ENCODE results near the gene UBXN2A. TPM values are rescaled to one million over a fixed set of nuclear protein-coding genes. Genes with fewer than 3 reads are reported as not detected.

Gene UBXN2A
- total and polyA plus RNA-seq, 2 of the 8 experiments (the other 6 are each of a cell fraction or from before 2014, with no cell fraction given): 3.6 to 20.4 TPM

GRCh38 chr2:23993736-23994269, 53.5 kb downstream of the UBXN2A start:
- 93% methylated on average over 8 of the region's 8 CpGs; no CpG with 5 or more reads in 1 of the 2 experiments for WGBS, 2 experiments (ENCODE audit: extremely low coverage in 1 of 2, insufficient coverage in 1 of 2, insufficient read length in 1 of 2, insufficient replicate concordance in 2 of 2, low coverage in 1 of 2, low lambda C conversion rate in 2 of 2, missing lambda C conversion rate in 1 of 2)
- no peak overlapping the region for H3K18ac ChIP-seq (ENCODE audit: extremely low read depth, low read length)
- H2AFZ ChIP-seq (ENCODE audit: low read length): no peak overlapping the region
- no peaks in the 10 kb centered on the region for H3K27me3 ChIP-seq (replicated peaks in 1 of 4; ENCODE audit: control insufficient read depth in 3 of 4, extremely low read depth in 1 of 4, insufficient read depth in 3 of 4, low read length in 3 of 4)
- no peak overlapping the region for H4K91ac ChIP-seq (replicated peaks; ENCODE audit: insufficient read length, low read length)
- DNase-seq (ENCODE audit: low read depth in 1 of 2, low spot score in 2 of 2) (no peak), FAIRE-seq (no peak)
- no peak overlapping the region for H2BK120ac ChIP-seq (replicated peaks; ENCODE audit: low read depth, low read length)
- H3K56ac ChIP-seq (replicated peaks; ENCODE audit: insufficient read length, low read depth, low read length): no peak overlapping the region
- H4K8ac ChIP-seq (ENCODE audit: extremely low read depth, insufficient read depth, low read length): no peak overlapping the region
- no peak overlapping the region for H2BK20ac ChIP-seq (ENCODE audit: low read length)
- no peak overlapping the region for H2BK15ac ChIP-seq (ENCODE audit: low read length)
- no peak overlapping the region for H3K4ac ChIP-seq (replicated peaks; ENCODE audit: insufficient read length, low read depth, low read length)
- no peak overlapping the region for H3K4me3 ChIP-seq (ENCODE audit: extremely low read depth in 1 of 4, insufficient read depth in 2 of 4, low read depth in 3 of 4, low read length in 4 of 4)
- CTCF ChIA-PET (ENCODE audit: partially characterized antibody): interaction anchor here (1.4 kb wide), 1 partner anchor 28 kb away, joined by 3 read pairs; no protein-coding TSS in a partner anchor
- no peak overlapping the region for H2AK5ac ChIP-seq (ENCODE audit: low read depth, low read length)
- no peak overlapping the region for H2BK5ac ChIP-seq (ENCODE audit: low read depth, low read length)
- H3K23ac ChIP-seq (ENCODE audit: insufficient read length): no peak overlapping the region
- H4K5ac ChIP-seq (ENCODE audit: insufficient read length, low read depth, low read length): no peak overlapping the region
- POLR2A ChIA-PET (ENCODE audit: partially characterized antibody): interaction anchor here (0.6 to 2.0 kb wide), 2 partner anchors 16 to 80 kb away, joined by 4 to 9 read pairs; partner anchors contain the start of gene MFSD2B
- no peak overlapping the region for H3K4me2 ChIP-seq (ENCODE audit: insufficient read depth in 1 of 2, low read depth in 2 of 2, low read length in 2 of 2)
- H3K23me2 ChIP-seq (ENCODE audit: low read depth, low read length): no peaks in the 10 kb centered on the region
- TF ChIP-seq RXRA (IDR thresholded peaks at IDR 0.05; ENCODE audit: insufficient read depth, low read depth, low read length): no peak
- no peak for TF ChIP-seq CHD2 (IDR thresholded peaks at IDR 0.05; ENCODE audit: low read length)
- TF ChIP-seq JUN (IDR thresholded peaks at IDR 0.05; ENCODE audit: low read depth, low read length): no peak
- no peak for TF ChIP-seq SIRT6 (IDR thresholded peaks at IDR 0.05; ENCODE audit: low read length)
- TF ChIP-seq CREB1 (IDR thresholded peaks at IDR 0.05): no peak
- no peak for TF ChIP-seq SAP30 (IDR thresholded peaks at IDR 0.05; ENCODE audit: insufficient read depth, insufficient replicate concordance, low read length)
- TF ChIP-seq KDM5A (IDR thresholded peaks at IDR 0.05; ENCODE audit: low read length): no peak
- TF ChIP-seq SP2 (IDR thresholded peaks at IDR 0.05; ENCODE audit: low read length): no peak
- TF ChIP-seq TAF7 (optimal IDR thresholded peaks at IDR 0.05; ENCODE audit: borderline replicate concordance, low read depth, low read length): no peak
- TF ChIP-seq MAFK (IDR thresholded peaks at IDR 0.05; ENCODE audit: low read depth, low read length): no peak
- no peak for TF ChIP-seq POLR2AphosphoS5 (IDR thresholded peaks at IDR 0.05; ENCODE audit: low read depth, low read length)
- no peak for TF ChIP-seq ZNF274 (IDR thresholded peaks at IDR 0.05; ENCODE audit: borderline replicate concordance, extremely low read depth, low read length)
- H2BK12ac ChIP-seq (ENCODE audit: low read depth, low read length): no peak overlapping the region
- H3K79me1 ChIP-seq (ENCODE audit: low read depth, low read length): no peaks in the 10 kb centered on the region
- no peaks in the 10 kb centered on the region for H3K79me2 ChIP-seq (ENCODE audit: control insufficient read depth in 1 of 2, insufficient read depth in 2 of 2, low read length in 2 of 2)
- H3K4me1 ChIP-seq (replicated peaks in 1 of 4; ENCODE audit: control insufficient read depth in 3 of 4, insufficient read depth in 4 of 4, low read length in 3 of 4): peaks cover 0 to 3% (median 0%) of the 10 kb centered on the region in 4 experiments; a peak in 2 of 7 replicates
- H4K20me1 ChIP-seq (replicated peaks in 1 of 2; ENCODE audit: control insufficient read depth in 1 of 2, insufficient read depth in 2 of 2, low read length in 2 of 2): no peaks in the 10 kb centered on the region
- no peak overlapping the region for H3K14ac ChIP-seq (ENCODE audit: insufficient read length)
- no peaks in the 10 kb centered on the region for H3K36me3 ChIP-seq (ENCODE audit: control insufficient read depth in 2 of 4, insufficient read depth in 4 of 4, low read length in 3 of 4)
- H3K27ac ChIP-seq (ENCODE audit: low read depth, low read length): no peak overlapping the region
- no peaks in the 10 kb centered on the region for H3K9me3 ChIP-seq (ENCODE audit: insufficient read depth in 2 of 2, low read depth in 1 of 2, low read length in 1 of 2)
- H3K9ac ChIP-seq (replicated peaks in 1 of 4; ENCODE audit: extremely low read depth in 1 of 4, low read depth in 3 of 4, low read length in 3 of 4): no peak overlapping the region

Measured in H1 (cell line).